ENCODE results near the gene TNNI3.

TNNI3 gene

GRCh38 chr19:55146078-55146704 is 11.3 kb downstream of the TNNI3 start:
- DNase-seq = peak; percentile 26

- no peak for DNase-seq
Measured at GRCh38 chr19:55145232-55145631, 12.3 kb downstream of the TNNI3 start.

GRCh38 chr19:55141696-55142095 is 15.8 kb downstream of the TNNI3 start:
- DNase-seq = no peak

- no peak for DNase-seq
Measured at GRCh38 chr19:55137915-55138314, 19.6 kb downstream of the TNNI3 start.

- DNase-seq = no peak
Measured at GRCh38 chr19:55136399-55137102, 21.0 kb downstream of the TNNI3 start.

GRCh38 chr19:55134736-55135135 is 22.8 kb downstream of the TNNI3 start:
- no peak for DNase-seq

GRCh38 chr19:55133639-55134444 is 23.7 kb downstream of the TNNI3 start:
- DNase-seq = no peak

GRCh38 chr19:55132453-55133129 is 24.9 kb downstream of the TNNI3 start:
- no peak for DNase-seq

GRCh38 chr19:55131421-55131820 is 26.1 kb downstream of the TNNI3 start:
- DNase-seq = no peak

- DNase-seq = no peak
Measured at GRCh38 chr19:55119053-55119452, 38.5 kb downstream of the TNNI3 start.

- peak; percentile 28 for DNase-seq
Measured at GRCh38 chr19:55118401-55118991, 39.0 kb downstream of the TNNI3 start.

GRCh38 chr19:55117663-55118391 is 39.7 kb downstream of the TNNI3 start:
- peak; percentile 98 for DNase-seq

- DNase-seq = peak; percentile 8
Measured at GRCh38 chr19:55116859-55117662, 40.5 kb downstream of the TNNI3 start, which contains the start of gene PPP1R12C. Gene PPP1R12C, minus strand, starts transcription at chr19:55117637. Its CDS starts 94 bp downstream, at chr19:55117543.

- peak; percentile 65 for DNase-seq
Measured at GRCh38 chr19:55116232-55116858, 41.2 kb downstream of the TNNI3 start.

- no peak for DNase-seq
Measured at GRCh38 chr19:55115446-55116065, 42.0 kb downstream of the TNNI3 start.

GRCh38 chr19:55114566-55115145 is 42.9 kb downstream of the TNNI3 start:
- DNase-seq = no peak

- no peak for DNase-seq
Measured at GRCh38 chr19:55113570-55114039, 43.9 kb downstream of the TNNI3 start.

- DNase-seq = no peak
Measured at GRCh38 chr19:55112777-55113569, 44.6 kb downstream of the TNNI3 start.

All from CD4-positive, alpha-beta T cell treated with Interleukin-12 subunit alpha and Interleukin-12 subunit beta, for 1 hour (primary cell).